Smooth muscle cell (in vitro differentiated cells): ENCODE results near the gene ACSS3. TPM values are rescaled to one million over a fixed set of nuclear protein-coding genes. Genes with fewer than 3 reads are reported as not detected.

Experiments used
- DNase-seq: peaks from one replicate; lab custom pipeline; 2025; ENCODE audit not compliant: unreplicated experiment; lab: John Stamatoyannopoulos, UW
- H2AFZ ChIP-seq: fragments of 200-600 bp; sonication (generic); 2 replicates; pipeline ENCODE4 v1.6.0; 2016; ENCODE audit warnings: antibody characterized with exemption, low read depth, mild to moderate bottlenecking
- H3F3A ChIP-seq: fragments of 200-600 bp; sonication (generic); 2 replicates; pipeline ENCODE4 v1.6.0; 2017; ENCODE audit warnings: antibody characterized with exemption, low read depth
- H3K27ac ChIP-seq: fragments of 200-600 bp; sonication (generic); 2 replicates; pipeline ENCODE4 v1.5.1; 2016; ENCODE audit warnings: low read depth, mild to moderate bottlenecking
- H3K27me3 ChIP-seq: fragments of 200-600 bp; sonication (generic); 2 replicates; pipeline ENCODE4 v1.6.1; 2016; ENCODE audit warnings: low read depth, mild to moderate bottlenecking
- H3K36me3 ChIP-seq: fragments of 200-600 bp; sonication (generic); 2 replicates; pipeline ENCODE4 v1.5.1; 2016; ENCODE audit warnings: low read depth
- H3K4me1 ChIP-seq: fragments of 200-600 bp; sonication (generic); 2 replicates; pipeline ENCODE4 v1.5.1; 2016; ENCODE audit warnings: low read depth
- H3K4me2 ChIP-seq: fragments of 200-600 bp; sonication (generic); 2 replicates; pipeline ENCODE4 v1.6.0; 2016; ENCODE audit warnings: mild to moderate bottlenecking
- H3K4me3 ChIP-seq: fragments of 200-600 bp; sonication (generic); 2 replicates; pipeline ENCODE4 v1.5.1; 2016; ENCODE audit warnings: mild to moderate bottlenecking
- H3K79me2 ChIP-seq: fragments of 200-600 bp; sonication (generic); 2 replicates; pipeline ENCODE4 v1.6.0; 2016; ENCODE audit warnings: low read depth, mild to moderate bottlenecking
- H3K9ac ChIP-seq: fragments of 200-600 bp; sonication (generic); 2 replicates; pipeline ENCODE4 v1.6.0; 2016; ENCODE audit warnings: low read depth
- H3K9me3 ChIP-seq: fragments of 200-600 bp; sonication (generic); replicated peaks from 2 replicates; pipeline ENCODE4 v1.5.1; 2016; ENCODE audit warnings: low read depth
- H4K20me1 ChIP-seq: fragments of 200-600 bp; sonication (generic); 2 replicates; pipeline ENCODE4 v1.6.0; 2016; ENCODE audit warnings: low read depth
- WGBS: methylation state at CpG from one replicate; pipeline ENCODE4 v1.1.7; 2016; ENCODE audit warnings: low lambda C conversion rate; 5-methylcytosine and 5-hydroxymethylcytosine counted together
- polyA plus RNA-seq: library from polyadenylated mRNA; unstranded; fragments of >200 nt; fragmentation: Nextera tagmentation; extraction: Ambion mirVana; gene quantifications from 2 replicates; pipeline ENCODE4 v1.2.1, GENCODE V29; 2016
- total RNA-seq: library from RNA; depleted of rRNA; stranded (reverse); fragments of >200 nt; gene quantifications from 2 replicates; pipeline ENCODE4 v1.2.3, GENCODE V29; 2014
- TF ChIP-seq, protein P1 (sequence below): fragments of 200-600 bp; sonication (generic); IDR thresholded peaks from 2 replicates; pipeline ENCODE4 v1.5.1; 2017; ENCODE audit warnings: borderline replicate concordance, mild to moderate bottlenecking, antibody characterized with exemption; ENCODE audit not compliant: insufficient read depth, poor library complexity, severe bottlenecking

Gene ACSS3
- total and polyA plus RNA-seq, 2 experiments from 2014 or later = 6.4 to 8.0 TPM

DNA sequence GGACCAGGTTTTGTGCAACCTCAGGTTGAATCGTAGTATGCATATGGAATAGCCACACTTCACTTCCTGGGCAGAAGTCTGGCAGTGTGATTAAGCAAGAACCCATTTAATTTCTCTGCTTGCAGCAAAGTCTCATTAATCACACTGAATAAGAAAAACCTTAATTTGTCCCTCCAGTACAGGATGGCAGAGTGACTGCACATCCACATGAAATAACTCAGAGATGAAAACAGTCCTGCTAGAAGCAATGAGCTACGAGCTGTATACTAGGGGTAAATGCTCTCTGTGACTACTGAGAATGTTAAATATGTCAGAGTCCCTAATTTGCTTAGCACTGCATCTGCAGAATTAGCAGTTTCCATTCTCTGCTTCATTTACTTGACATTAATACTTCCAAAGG, 88.9 kb downstream of the ACSS3 start:
- WGBS = 92% methylated on average over 2 of the region's 2 CpGs
- no peaks in the 10 kb centered on the region for H3K27me3 ChIP-seq
- H3K36me3 ChIP-seq = no peaks in the 10 kb centered on the region
- H2AFZ ChIP-seq = no peak overlapping the region
- H3K4me3 ChIP-seq = no peak overlapping the region
- H3K4me1 ChIP-seq = no peaks in the 10 kb centered on the region
- no peak overlapping the region for H3K27ac ChIP-seq
- H4K20me1 ChIP-seq = no peaks in the 10 kb centered on the region
- DNase-seq = no peak
- no peak overlapping the region for H3K9ac ChIP-seq
- H3K79me2 ChIP-seq = no peaks in the 10 kb centered on the region
- TF ChIP-seq, protein P1, sequence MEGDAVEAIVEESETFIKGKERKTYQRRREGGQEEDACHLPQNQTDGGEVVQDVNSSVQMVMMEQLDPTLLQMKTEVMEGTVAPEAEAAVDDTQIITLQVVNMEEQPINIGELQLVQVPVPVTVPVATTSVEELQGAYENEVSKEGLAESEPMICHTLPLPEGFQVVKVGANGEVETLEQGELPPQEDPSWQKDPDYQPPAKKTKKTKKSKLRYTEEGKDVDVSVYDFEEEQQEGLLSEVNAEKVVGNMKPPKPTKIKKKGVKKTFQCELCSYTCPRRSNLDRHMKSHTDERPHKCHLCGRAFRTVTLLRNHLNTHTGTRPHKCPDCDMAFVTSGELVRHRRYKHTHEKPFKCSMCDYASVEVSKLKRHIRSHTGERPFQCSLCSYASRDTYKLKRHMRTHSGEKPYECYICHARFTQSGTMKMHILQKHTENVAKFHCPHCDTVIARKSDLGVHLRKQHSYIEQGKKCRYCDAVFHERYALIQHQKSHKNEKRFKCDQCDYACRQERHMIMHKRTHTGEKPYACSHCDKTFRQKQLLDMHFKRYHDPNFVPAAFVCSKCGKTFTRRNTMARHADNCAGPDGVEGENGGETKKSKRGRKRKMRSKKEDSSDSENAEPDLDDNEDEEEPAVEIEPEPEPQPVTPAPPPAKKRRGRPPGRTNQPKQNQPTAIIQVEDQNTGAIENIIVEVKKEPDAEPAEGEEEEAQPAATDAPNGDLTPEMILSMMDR = no peak
- H3K9me3 ChIP-seq = no peaks in the 10 kb centered on the region
- H3K4me2 ChIP-seq = no peak overlapping the region
- no peaks in the 10 kb centered on the region for H3F3A ChIP-seq

DNA sequence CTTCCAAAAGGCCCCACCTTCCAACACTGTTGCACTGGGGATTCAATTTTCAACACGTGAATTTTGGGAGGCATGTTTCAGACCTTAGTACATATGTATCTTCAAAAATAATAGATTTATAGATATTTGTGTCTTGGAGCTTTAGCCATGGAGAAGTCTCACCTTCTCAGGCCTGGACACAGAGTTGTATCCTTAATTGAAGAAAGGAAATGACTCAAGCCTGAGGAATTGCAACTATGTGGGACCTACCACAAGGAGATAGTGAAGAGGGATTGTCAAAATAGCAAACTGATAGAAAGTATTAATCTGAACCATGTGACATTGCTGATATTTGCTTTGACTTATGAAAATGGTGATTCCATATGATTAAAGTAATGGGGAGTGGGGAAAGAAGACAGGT, 89.8 kb downstream of the ACSS3 start:
- no peaks in the 10 kb centered on the region for H3F3A ChIP-seq
- no peaks in the 10 kb centered on the region for H3K79me2 ChIP-seq
- H3K9ac ChIP-seq = no peak overlapping the region
- no peak for DNase-seq
- no peaks in the 10 kb centered on the region for H3K4me1 ChIP-seq
- no peaks in the 10 kb centered on the region for H4K20me1 ChIP-seq
- no peak overlapping the region for H3K27ac ChIP-seq
- no peak overlapping the region for H2AFZ ChIP-seq
- H3K4me3 ChIP-seq = no peak overlapping the region
- no peaks in the 10 kb centered on the region for H3K27me3 ChIP-seq
- WGBS = 74% methylated on average over 1 of the region's 1 CpG
- H3K4me2 ChIP-seq = no peak overlapping the region
- H3K36me3 ChIP-seq = no peaks in the 10 kb centered on the region
- TF ChIP-seq, protein P1 = no peak
- H3K9me3 ChIP-seq = no peaks in the 10 kb centered on the region

DNA sequence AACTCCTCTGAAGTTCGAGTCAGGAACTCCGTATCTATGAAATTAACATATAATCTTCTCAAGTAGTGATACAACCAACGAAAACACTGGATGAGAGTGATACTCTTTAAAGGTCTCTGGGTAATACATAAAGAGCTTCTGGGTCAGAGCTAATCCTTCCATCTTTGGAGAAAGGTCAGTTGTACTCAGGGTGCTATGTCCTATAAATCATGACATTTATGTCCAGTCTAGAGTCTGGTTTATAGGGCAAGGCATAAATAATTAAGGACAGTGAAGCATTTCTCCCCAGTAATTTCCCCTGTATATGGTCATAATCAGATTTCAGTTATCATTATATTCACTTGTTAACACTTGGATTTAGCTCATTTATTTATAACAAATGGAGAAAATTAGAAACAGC, 90.6 kb downstream of the ACSS3 start:
- Histone ChIP-seq H3K36me3 (no peaks in the 10 kb centered on the region), H3K9ac (no peak overlapping the region), H3K79me2 (no peaks in the 10 kb centered on the region), H3K27me3 (no peaks in the 10 kb centered on the region), H3K27ac (no peak overlapping the region), H2AFZ (no peak overlapping the region), H3F3A (no peaks in the 10 kb centered on the region), H3K4me3 (no peak overlapping the region), H4K20me1 (no peaks in the 10 kb centered on the region), H3K9me3 (no peaks in the 10 kb centered on the region), H3K4me1 (no peaks in the 10 kb centered on the region), H3K4me2 (no peak overlapping the region)
- no peak for DNase-seq
- 94% methylated on average over 3 of the region's 3 CpGs for WGBS
- TF ChIP-seq, protein P1 = no peak

DNA sequence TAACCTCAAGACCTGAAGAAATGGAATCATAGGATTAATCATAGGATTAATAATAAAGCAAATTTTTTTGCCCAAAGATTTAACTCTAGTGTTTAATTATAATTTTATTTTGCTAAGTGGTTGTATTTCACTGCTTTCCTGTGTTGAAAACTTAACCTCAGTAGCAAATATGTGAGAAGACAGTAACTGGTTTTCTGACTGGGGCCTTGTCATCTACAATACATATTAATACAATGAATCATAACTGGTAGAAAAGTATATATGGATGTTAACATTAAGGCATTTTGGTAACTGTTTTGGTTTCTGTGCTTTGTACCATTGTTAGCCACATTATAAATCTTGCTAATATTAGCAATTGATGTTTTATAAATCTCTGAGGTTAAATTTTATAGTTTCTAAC, 92.2 kb downstream of the ACSS3 start:
- DNase-seq = no peak
- no peaks in the 10 kb centered on the region for H3K27me3 ChIP-seq
- H3K9ac ChIP-seq = no peak overlapping the region
- H3K4me1 ChIP-seq = no peaks in the 10 kb centered on the region
- H3K27ac ChIP-seq = no peak overlapping the region
- no peak overlapping the region for H2AFZ ChIP-seq
- TF ChIP-seq, protein P1 = no peak
- H3F3A ChIP-seq = no peaks in the 10 kb centered on the region
- H3K36me3 ChIP-seq = no peaks in the 10 kb centered on the region
- no peak overlapping the region for H3K4me2 ChIP-seq
- no peaks in the 10 kb centered on the region for H3K9me3 ChIP-seq
- H3K4me3 ChIP-seq = no peak overlapping the region
- H3K79me2 ChIP-seq = no peaks in the 10 kb centered on the region
- no peaks in the 10 kb centered on the region for H4K20me1 ChIP-seq
